LNCAP (cell line): ENCODE measurements around the gene SCAMP3.

Experiments used
- CTCF ChIP-seq: fragments of 450-650 bp; IDR thresholded peaks from 2 replicates; pipeline ENCODE4 v1.5.1; 2017; ENCODE audit warnings: mild to moderate bottlenecking

The SCAMP3 gene

DNA sequence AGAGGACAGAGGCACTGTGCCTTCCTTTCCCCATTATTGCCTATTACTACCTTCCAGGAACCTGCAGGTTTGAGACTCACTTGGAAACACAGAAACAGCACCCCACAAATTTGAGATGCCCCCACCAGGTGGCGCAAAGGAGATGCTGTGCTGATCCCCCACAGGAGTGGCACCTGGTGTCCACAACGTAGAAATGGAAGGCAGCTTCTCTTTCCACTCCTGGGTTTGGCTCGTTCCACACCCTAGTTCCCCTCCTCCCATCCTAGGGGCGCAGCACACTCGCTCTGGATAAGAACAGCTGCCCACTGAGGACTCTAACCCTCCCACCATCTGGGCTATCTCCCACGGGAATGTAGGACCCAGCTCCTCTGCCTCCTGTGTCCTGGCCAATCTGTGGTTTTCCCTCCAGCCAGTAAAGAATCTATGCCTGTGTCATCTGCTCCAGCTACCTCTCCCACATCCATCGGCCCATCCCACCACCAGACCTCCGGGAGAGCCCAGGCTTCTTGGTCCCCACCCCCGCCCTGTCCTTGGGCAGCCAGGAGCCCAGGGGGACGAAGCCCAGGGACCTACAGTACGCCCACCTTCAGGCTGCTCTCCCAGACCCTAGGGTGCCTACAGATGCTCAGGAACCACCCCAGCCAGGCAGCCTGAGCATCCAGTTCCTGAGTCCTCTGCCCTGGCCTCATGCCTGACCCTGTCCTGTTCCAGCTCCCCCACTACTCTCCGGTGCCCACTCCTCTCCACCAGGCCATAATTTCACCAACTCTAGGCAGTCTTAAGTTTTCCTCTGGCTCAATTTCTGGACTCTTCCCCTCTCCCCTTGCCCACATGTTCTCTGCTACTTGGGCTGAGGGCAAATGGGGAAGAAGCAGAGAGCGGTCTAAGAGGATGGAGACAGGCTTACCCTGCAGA lies 55.0 kb downstream of the SCAMP3 start:
- TF ChIP-seq CTCF: peak; percentile 88
